Measurements from ENCODE around the gene C1orf52. TPM values are rescaled to one million over a fixed set of nuclear protein-coding genes. Genes with fewer than 3 reads are reported as not detected.

Gene C1orf52
- total RNA-seq, 1 donor from 2014 or later, result 55.8 TPM

DNA sequence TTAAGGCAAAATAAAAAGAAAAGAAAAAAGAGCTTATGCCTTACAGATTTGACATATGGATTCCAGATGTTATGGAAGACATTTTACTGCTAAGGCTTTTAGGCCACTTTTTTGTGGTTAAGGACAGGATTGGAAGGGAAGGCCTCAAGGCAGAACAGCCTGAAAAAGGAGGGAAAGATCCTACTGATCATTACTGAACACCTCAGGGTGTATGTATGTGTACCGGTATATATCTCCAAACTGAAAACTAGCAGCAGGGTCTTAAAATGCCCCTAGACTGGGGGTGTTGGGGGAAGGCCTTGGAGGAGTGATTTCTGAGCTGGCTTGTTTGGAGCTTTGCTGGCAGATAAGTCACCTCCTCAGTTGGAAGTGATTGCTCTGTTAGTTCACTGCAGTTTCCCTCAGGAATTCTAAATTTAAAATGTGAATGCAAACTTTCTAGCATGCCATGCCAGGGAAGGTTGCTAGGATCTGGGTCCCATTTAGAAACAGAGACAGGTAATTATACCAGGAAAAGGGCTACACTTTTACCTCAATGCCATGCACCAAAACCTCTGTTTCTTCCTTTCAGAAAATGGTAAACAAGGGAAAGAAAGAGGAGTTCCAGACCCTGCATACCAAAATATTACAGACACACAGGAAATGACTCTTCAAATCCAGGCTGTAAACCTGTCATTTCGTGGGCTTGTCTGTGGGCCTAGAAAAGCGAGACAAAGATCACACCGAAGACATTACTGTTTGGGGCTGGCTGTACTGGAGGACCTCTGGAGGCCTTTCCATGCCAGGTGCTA is 15.0 kb downstream of the C1orf52 start:
- TF ChIP-seq CTCF (IDR thresholded peaks at IDR 0.05) (no peak), EZH2phosphoT487 (IDR thresholded peaks at IDR 0.05) (no peak), EZH2 (IDR thresholded peaks at IDR 0.05) (no peak)
- H3F3A ChIP-seq (ENCODE audit: low read depth), result peaks cover 35% of the 10 kb centered on the region
- Mint-ChIP-seq H3K36me3 (peaks cover 2% of the 10 kb centered on the region), H3K27me3 (ENCODE audit: insufficient read depth, low read depth) (no peaks in the 10 kb centered on the region), H3K4me3 (no peak overlapping the region), H3K4me1 (peaks cover 7% of the 10 kb centered on the region), H3K9me3 (peaks cover 4% of the 10 kb centered on the region), H3K27ac (no peak overlapping the region)
- H3K27me3 ChIP-seq, result no peaks in the 10 kb centered on the region
- H3K4me2 ChIP-seq, result no peak overlapping the region
- H3K79me2 ChIP-seq (ENCODE audit: low read depth), result no peaks in the 10 kb centered on the region
- H3K9ac ChIP-seq, result no peak overlapping the region
- no peaks in the 10 kb centered on the region for H3K36me3 ChIP-seq
- H3K4me3 ChIP-seq, result no peak overlapping the region
- H3K27ac ChIP-seq, result peak overlapping the region; percentile 32
- H3K4me1 ChIP-seq, result peaks cover 36% of the 10 kb centered on the region
- H4K20me1 ChIP-seq (ENCODE audit: low read depth), result no peaks in the 10 kb centered on the region
- peak overlapping the region; percentile 64 for H2AFZ ChIP-seq (replicated peaks)
- H3K9me3 ChIP-seq (ENCODE audit: low read depth), result no peaks in the 10 kb centered on the region
- DNase-seq (ENCODE audit: low spot score), result no peak

- Histone ChIP-seq H3K27ac (peak overlapping the region; percentile 32), H3K4me2 (peak overlapping the region; percentile 9), H3K4me1 (peaks cover 36% of the 10 kb centered on the region), H3K9me3 (ENCODE audit: low read depth) (no peaks in the 10 kb centered on the region), H3K9ac (no peak overlapping the region), H4K20me1 (ENCODE audit: low read depth) (no peaks in the 10 kb centered on the region), H3F3A (ENCODE audit: low read depth) (peaks cover 35% of the 10 kb centered on the region), H3K36me3 (no peaks in the 10 kb centered on the region), H2AFZ (replicated peaks) (no peak overlapping the region), H3K79me2 (ENCODE audit: low read depth) (no peaks in the 10 kb centered on the region), H3K4me3 (no peak overlapping the region), H3K27me3 (no peaks in the 10 kb centered on the region)
- peak; percentile 6 for DNase-seq (ENCODE audit: low spot score)
- H3K4me3 Mint-ChIP-seq, result no peak overlapping the region
- no peaks in the 10 kb centered on the region for H3K27me3 Mint-ChIP-seq (ENCODE audit: insufficient read depth, low read depth)
- no peak overlapping the region for H3K27ac Mint-ChIP-seq
- peaks cover 2% of the 10 kb centered on the region for H3K9me3 Mint-ChIP-seq
- no peaks in the 10 kb centered on the region for H3K36me3 Mint-ChIP-seq
- peaks cover 7% of the 10 kb centered on the region for H3K4me1 Mint-ChIP-seq
- TF ChIP-seq EZH2 (IDR thresholded peaks at IDR 0.05), result no peak
- no peak for TF ChIP-seq CTCF (IDR thresholded peaks at IDR 0.05)
- no peak for TF ChIP-seq EZH2phosphoT487 (IDR thresholded peaks at IDR 0.05)
Observed at GRCh38 chr1:85243372-85243771, 16.1 kb downstream of the C1orf52 start.

DNA sequence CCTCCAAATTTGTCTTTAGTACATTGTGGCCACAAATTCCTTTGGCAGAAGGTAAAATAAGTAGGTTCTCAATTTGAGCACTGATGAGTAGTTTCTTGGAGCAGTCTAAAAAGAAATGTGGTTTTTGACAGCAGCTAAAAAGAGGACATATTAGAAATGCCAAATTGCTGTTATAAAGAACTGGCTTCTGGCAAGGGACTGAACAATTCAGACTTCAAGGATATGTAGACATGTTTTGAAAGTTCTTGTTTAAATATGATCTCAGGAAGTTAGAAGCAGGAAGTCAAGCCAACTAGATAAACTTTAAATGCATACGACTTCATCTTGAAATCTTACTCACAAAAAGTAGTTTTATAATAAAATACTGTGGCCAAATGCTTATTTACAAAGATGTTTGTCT is 18.8 kb downstream of the C1orf52 start:
- Histone ChIP-seq H3K27ac (peak overlapping the region; percentile 50), H3K4me2 (peak overlapping the region; percentile 9), H3K27me3 (no peaks in the 10 kb centered on the region), H3K9ac (no peak overlapping the region), H3K4me1 (peaks cover 36% of the 10 kb centered on the region), H3K79me2 (ENCODE audit: low read depth) (no peaks in the 10 kb centered on the region), H3F3A (ENCODE audit: low read depth) (peaks cover 35% of the 10 kb centered on the region), H3K36me3 (no peaks in the 10 kb centered on the region), H3K4me3 (no peak overlapping the region), H2AFZ (replicated peaks) (no peak overlapping the region), H4K20me1 (ENCODE audit: low read depth) (no peaks in the 10 kb centered on the region), H3K9me3 (ENCODE audit: low read depth) (no peaks in the 10 kb centered on the region)
- H3K4me1 Mint-ChIP-seq, result peaks cover 7% of the 10 kb centered on the region
- no peaks in the 10 kb centered on the region for H3K27me3 Mint-ChIP-seq (ENCODE audit: insufficient read depth, low read depth)
- no peaks in the 10 kb centered on the region for H3K36me3 Mint-ChIP-seq
- H3K4me3 Mint-ChIP-seq, result no peak overlapping the region
- no peak for DNase-seq (ENCODE audit: low spot score)
- TF ChIP-seq CTCF (IDR thresholded peaks at IDR 0.05), result no peak
- TF ChIP-seq EZH2phosphoT487 (IDR thresholded peaks at IDR 0.05), result no peak
- TF ChIP-seq EZH2 (IDR thresholded peaks at IDR 0.05), result no peak
- no peak overlapping the region for H3K27ac Mint-ChIP-seq
- no peaks in the 10 kb centered on the region for H3K9me3 Mint-ChIP-seq
